NCI-H510A treated with DMSO at 0.1 percent for 48 hours (cell line): Measurements from ENCODE around the gene CYB5R3.
"Not testable (repeated sequence)": the region's sequence is repeated elsewhere in the genome, so short reads cannot be mapped to it uniquely, and the experiment has no call there.

Source experiments
- DNase-seq: peaks from one replicate; lab custom pipeline; 2025; lab: John Stamatoyannopoulos, UW

CYB5R3 gene

GRCh38 chr22:42567950-42568349 lies 81.2 kb downstream of the CYB5R3 start:
- not testable (repeated sequence) for DNase-seq
